H1 (cell line): ENCODE measurements around the gene SLC52A1. TPM values are rescaled to one million over a fixed set of nuclear protein-coding genes. Genes with fewer than 3 reads are reported as not detected.

Source experiments
- BRCA1 ChIP-seq: IDR thresholded peaks from 2 replicates; pipeline ENCODE4 v1.6.1; 2012; ENCODE audit warnings: low read depth, low read length, improper control_type of control experiment
- CHD7 ChIP-seq: fragments of 300-600 bp; sonication (generic); IDR thresholded peaks from 2 replicates; pipeline ENCODE4 v1.7.1; 2012; ENCODE audit warnings: low read length, moderate library complexity, mild to moderate bottlenecking, inconsistent platforms; ENCODE audit not compliant: insufficient replicate concordance
- HDAC6 ChIP-seq: IDR thresholded peaks from one replicate; pipeline ENCODE4 v1.7.1; 2012; ENCODE audit warnings: low read depth, mild to moderate bottlenecking, inconsistent platforms, low read length, moderate library complexity
- POU5F1 ChIP-seq: IDR thresholded peaks from 2 replicates; pipeline ENCODE4 v1.6.1; 2011; ENCODE audit warnings: low read depth, mild to moderate bottlenecking, low read length, moderate library complexity
- RFX5 ChIP-seq: IDR thresholded peaks from 2 replicates; pipeline ENCODE4 v1.6.1; 2011; ENCODE audit warnings: low read depth, low read length, improper control_type of control experiment, borderline replicate concordance
- SIRT6 ChIP-seq: IDR thresholded peaks from one replicate; pipeline ENCODE4 v1.7.1; 2012; ENCODE audit warnings: low read length, inconsistent platforms
- TAF7 ChIP-seq: optimal IDR thresholded peaks from 2 replicates; pipeline ENCODE3; 2011; ENCODE audit warnings: low read depth, mild to moderate bottlenecking, inconsistent platforms, low read length, moderate library complexity, borderline replicate concordance
- polyA plus RNA-seq, 7 experiments: library from polyadenylated mRNA; depleted of rRNA in 3 of 7; stranded (reverse) in 5 of 7; unstranded in 2 of 7; fragments of >200 nt in 5 of 7; fragments of 200-250 nt in 2 of 7; gene quantifications; 1 replicate in 5 of 7; 2 replicates in 1 of 7; 4 replicates in 1 of 7; pipeline versions ENCODE4 v1.2.1 to v1.2.3, GENCODE V29; 2011 to 2013; ENCODE audit warnings: missing spikeins in 2 of 7, mixed read lengths in 2 of 7
- total RNA-seq: library from RNA; stranded (reverse); fragmentation: NEBNext Ultra II Directional; extraction: Animal tissue kit (Norgen Biotek cat#: 25700); gene quantifications from 2 replicates; pipeline ENCODE4 v1.2.1, GENCODE V29; 2021

The SLC52A1 gene
- total and polyA plus RNA-seq, 2 of the 8 experiments (the other 6 are each of a cell fraction or from before 2014, with no cell fraction given), result 0.61 to 0.67 TPM

DNA sequence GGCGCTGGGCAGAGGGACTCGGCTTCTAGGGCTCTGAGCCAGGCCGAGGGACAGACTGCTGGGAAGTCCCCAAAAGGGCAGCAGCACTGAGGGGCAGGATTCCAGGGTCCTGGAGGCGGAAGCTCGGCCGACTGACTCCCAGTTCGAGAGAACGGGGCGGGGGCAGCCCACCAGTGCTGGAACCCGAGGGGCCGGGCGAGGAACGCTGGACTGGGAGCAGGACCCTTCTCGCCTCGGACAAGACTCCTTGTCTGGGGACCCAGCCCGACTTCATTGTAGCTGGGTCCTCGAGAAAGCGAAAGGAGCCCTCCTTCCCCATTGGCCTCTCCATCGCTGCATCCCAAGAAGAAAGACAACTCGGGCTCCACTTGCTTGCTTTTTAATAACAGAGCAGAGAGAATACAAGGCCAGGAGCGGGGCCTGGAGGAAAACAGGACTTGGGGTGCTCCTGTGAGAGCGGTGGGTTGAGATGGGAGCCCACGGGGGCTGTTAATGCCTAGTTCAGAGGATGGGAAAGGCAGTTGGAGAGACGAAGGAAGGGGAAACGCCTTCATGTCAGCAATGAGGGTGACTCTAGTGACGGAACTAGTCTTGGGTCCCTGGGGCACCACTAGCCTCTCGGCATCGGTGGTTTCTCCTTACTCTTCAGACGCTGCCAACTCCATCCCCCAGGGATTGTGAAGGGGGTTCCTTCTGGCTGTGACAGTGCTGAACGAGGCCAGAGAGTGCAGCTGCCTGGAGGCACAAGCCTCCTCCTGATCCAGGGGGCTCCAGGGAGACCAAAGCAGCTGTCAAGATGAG lies 47.3 kb downstream of the SLC52A1 start (continued):
- TF ChIP-seq CHD7 (no peak), POU5F1 (no peak), HDAC6 (no peak), TAF7 (no peak), BRCA1 (no peak), SIRT6 (no peak), RFX5 (no peak)
